GF-D8 (cell line): ENCODE measurements around the gene CST11.
"Not testable (repeated sequence)": the region's sequence is repeated elsewhere in the genome, so short reads cannot be mapped to it uniquely, and the experiment has no call there.

ENCODE experiments used
- DNase-seq: peaks from one replicate; lab custom pipeline; 2025; lab: John Stamatoyannopoulos, UW

The CST11 gene, protein sequence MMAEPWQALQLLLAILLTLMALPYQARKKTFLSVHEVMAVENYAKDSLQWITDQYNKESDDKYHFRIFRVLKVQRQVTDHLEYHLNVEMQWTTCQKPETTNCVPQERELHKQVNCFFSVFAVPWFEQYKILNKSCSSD

DNA sequence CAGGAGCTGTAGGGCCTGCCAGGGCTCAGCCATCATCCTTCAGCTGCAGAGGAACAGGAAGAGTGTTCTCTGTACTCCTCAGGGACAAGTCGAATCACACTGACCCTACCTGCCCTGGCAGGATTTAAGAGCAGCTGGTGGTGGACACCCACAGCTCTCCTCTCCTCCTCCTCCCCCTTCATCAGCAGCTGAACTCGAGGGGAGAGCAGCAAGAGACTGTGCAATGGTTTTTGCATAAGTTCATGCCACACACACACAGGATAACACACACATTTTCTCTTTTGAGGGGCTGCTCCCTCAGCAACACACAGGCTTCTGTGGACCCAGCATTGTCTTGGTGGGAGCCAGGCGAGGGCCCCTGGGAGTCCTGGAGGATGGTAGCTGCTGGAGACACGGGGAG is at the start of gene CST11:
CST11 (minus strand) TSS at position 101 of the 400 bp plus-strand sequence; CDS start at position 36, 65 bp downstream.
- DNase-seq = no peak

DNA sequence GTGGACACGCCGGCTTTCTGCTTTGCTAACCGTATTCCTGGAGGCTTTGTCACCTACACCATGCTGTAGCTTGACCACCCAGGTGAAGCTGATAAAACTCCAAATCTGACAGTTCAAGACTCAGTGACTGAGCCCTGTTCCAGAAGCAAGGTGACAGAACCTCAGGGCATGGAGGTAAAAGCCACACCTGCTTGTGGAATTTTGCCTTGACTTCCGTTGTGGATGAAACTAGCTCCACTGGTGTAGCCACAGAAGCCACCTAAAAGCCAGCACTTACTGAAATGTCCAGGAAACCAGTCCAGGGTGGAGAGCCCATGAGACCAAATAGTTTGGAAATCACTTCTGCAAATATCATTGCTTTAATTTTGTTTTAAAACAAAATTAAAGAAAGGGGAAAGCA is 49.2 kb upstream of the CST11 start:
- DNase-seq = no peak

DNA sequence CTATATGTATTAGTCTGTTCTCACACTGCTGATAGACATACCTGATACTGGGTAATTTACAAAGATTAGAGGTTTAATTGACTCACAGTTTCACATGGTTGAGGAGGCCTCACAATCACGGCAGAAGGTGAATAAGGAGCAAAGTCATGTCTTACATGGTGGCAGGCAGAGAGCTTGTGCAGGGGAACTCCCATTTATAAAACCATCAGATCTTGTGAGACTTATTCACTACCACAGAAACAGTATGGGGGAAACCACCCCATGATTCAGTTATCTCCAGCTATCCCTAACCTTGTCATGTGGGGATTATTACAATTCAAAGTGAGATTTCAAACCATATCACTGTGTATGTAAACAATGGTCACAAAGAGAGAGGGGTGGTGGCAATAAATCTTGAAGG is 44.9 kb upstream of the CST11 start:
- DNase-seq = no peak

- DNase-seq = no peak
These were observed 40.6 kb upstream of the CST11 start for GRCh38 chr20:23493172-23493772.

GRCh38 chr20:23492292-23492691 is 39.6 kb upstream of the CST11 start:
- DNase-seq = no peak

GRCh38 chr20:23490817-23491216 is 38.1 kb upstream of the CST11 start, which contains the start of gene CST8:
Gene CST8, plus strand, starts transcription at chr20:23491117. Its CDS starts 551 bp downstream, at chr20:23491668.
- no peak for DNase-seq

GRCh38 chr20:23488996-23489395 is 36.3 kb upstream of the CST11 start:
- DNase-seq = no peak

DNA sequence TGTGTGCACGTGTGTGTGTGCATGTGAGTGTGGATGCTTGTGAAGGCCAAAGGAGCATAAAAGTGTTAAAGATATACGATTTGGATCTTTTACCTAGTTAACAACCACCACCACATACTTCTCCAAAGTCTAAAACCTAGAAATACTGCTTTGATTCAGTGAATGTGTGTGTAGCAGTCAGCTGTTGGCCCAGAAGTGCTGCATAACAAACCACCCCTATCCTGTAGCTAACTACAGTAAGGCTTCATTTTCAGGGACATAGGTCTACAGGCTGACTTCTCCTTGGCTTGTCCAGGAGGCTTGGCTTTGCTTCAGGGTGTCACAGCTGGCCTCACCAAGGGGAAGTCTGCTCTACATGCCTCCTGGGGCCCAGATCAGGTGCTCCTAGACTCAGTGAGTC is 35.8 kb upstream of the CST11 start:
- no peak for DNase-seq

- no peak for DNase-seq
These were observed 31.4 kb upstream of the CST11 start for GRCh38 chr20:23484081-23484480.

DNA sequence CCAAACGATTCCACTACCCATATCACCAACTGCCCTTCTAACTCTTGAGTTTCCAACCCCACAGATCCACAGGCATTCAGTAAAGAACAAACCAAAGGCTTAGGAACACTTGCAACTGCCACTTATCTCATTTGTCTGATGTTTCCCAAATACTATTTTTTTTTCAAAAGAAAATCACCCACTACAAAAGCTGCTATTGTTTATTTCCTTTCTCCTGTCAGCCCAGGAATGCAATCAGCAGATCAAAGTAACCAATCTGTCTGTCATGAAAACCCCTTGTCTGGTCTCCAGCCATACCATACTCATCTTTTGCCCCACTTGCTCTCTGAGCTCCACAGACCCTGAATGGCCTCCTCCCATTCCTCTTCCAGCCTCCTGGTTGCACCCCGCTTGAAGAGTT is 29.5 kb upstream of the CST11 start:
- DNase-seq = no peak

DNA sequence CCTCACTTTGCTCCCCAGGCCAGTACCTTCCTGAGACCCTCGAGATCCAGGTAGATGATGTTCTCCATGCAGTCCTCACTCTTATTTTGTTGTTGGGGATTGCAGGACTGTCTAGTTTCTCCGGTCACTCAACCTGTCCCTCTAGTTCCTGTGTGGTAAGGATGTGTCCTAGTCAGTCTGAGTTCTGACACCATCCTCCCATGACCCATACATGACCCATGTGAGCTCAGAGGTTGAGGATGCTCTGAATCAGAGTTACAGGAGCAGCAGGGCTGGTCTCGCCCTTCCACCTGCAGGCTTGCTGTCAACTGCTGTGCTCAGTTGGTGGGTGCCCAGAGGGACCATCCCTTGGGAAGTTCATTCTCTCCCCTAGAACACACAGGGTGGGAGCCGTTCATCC is 26.4 kb upstream of the CST11 start:
- no peak for DNase-seq

DNA sequence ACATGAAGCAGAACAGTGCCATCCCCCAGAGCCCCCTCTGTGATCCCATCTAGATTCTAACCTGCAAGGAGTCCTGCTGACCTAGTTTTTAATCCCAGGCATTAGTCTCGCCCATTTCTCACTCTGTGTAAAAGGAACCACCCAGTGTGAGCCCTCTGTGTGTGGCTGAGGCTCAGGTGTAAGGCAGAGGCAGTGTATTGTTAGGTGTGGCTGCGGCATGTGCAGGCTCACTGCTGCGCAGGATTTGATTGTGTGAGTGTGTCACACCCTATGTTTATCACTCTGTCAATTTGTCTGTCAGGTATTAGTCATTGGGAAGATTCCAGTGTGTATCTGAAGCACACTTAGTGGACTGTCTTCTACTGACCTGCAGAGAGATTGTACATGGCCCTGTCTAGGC is 24.5 kb upstream of the CST11 start:
- no peak for DNase-seq

- DNase-seq = no peak
These were observed 23.5 kb upstream of the CST11 start for GRCh38 chr20:23476015-23476754.

DNA sequence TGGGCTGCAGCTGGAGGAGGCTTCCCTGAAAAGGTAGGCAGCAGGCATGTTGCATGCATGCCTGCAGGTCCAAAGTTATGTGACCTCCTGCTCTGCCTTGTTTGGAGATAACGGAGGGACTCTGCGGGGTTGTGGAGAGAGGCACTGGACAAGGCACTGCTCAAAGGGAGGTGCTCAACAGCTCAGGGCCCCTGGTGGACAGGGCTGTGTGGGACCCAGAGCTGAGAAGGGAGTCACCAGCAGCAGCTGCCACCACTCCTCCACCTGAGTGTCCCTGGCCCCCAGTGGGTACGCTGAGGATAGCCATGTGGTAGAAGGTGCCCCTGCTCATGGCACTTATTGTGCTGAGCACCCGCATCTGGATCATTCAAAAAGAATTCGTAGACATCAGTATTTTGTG is 22.7 kb upstream of the CST11 start:
- no peak for DNase-seq

DNA sequence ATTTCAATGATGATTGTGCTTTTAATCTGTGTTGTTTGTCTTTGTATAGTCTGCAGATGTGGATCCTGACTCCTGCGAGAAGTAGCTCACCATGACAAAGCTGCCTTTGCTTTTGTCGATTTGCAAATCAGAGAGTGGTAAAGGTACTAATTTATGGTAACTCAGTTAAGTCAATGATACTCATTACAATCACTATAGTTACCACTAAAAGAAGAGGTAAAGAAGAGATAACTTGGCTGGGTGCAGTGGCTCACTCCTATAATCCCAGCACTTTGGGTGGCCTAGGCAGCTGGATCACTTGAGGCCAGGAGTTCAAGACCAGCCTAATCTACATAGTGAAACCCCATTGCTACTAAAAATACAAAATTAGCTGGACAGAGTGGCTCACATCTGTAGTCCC is 20.6 kb upstream of the CST11 start:
- DNase-seq = not testable (repeated sequence)

- not testable (repeated sequence) for DNase-seq
These were observed 19.6 kb upstream of the CST11 start for GRCh38 chr20:23472306-23472705.

GRCh38 chr20:23466961-23467360 is 14.3 kb upstream of the CST11 start:
- DNase-seq = not testable (repeated sequence)

DNA sequence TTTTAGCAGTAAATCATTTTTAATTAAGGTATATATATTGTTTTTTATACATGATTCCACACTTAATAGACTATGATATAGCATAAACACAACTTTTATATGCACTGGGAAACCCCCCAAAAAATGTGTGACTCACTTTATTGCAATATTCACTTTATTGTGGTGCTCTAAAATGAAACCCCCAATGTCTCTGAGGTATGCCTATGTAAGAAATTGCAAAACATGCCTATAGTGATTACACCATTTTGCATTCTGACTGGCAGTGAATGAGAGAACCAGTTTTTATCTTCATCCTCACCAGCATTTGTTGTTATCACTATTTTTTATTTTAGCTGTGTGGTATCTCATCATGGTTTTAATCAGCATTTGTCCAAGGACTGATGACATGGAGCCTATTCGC is 8.5 kb upstream of the CST11 start:
- no peak for DNase-seq

DNA sequence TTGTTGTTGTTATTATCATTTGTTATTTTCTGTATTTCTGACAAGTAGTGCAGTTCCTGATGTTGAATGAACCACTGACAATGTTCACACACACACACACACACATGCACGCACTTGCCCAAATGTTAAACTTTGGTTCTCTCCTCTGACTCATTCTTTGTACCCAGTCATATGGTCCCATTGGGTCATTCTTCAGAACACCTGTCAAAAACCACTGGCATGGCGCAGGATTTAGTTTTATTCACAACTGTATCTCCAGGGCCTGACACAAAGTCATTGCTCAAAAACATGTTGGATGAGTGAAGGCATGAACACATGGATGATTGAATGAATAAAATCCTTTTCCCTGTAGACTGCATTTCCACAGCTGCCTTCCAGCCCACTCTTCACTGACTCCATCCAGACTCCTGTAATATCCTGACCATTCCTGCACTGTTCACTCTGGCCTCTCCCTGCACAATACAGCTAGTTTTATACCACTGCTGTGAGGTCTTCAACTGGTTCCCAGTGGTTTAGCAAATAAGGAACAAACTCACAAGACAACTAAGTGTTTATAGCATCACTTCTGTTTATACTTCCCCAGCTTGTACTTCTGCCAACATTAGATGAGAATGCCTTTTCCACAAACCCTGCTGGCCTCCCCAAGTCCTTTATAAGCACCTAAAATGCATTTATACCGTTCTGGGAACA is 6.9 kb upstream of the CST11 start:
- DNase-seq = no peak

DNA sequence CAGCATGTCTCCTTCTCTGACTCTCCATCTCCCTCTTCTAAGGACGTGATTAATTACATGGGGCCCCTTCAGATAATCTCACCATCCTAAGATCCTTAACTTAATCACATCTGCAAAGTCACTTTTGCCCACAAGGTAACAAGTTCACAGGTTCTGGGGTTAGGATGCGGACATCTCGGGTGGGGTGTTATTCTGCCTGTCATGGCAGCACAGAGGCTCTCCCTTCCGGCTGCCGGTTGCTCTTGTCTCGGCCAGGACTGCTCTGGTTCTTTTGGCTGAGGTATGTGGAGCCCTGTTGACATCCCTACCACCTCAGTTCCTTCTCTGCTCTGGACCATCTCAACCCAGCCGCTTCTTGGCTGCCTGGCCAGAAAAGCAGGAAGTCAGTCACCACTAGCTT is 4.2 kb upstream of the CST11 start:
- no peak for DNase-seq

- no peak for DNase-seq
These were observed 3.7 kb upstream of the CST11 start for GRCh38 chr20:23456409-23456808.

DNA sequence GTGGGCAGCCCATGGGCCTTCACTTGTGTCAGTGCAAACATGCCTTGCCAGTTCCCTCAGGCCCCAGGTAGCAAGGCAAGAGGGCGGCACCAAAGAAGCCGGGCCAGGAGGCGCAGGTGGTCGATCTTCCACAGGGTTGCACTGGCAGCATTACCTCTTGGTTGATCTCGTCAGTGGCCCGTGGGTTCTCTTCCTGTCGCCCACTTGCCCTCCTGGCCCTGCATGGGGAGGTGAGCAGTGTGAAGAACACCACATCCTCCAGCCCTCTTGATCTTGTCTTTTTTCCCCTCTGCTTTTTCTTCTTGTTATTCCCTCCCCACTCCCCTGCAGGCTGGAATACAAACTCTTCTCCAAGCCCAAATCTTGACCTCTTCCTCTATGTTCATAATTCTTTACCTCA is 3.0 kb upstream of the CST11 start:
- no peak for DNase-seq

DNA sequence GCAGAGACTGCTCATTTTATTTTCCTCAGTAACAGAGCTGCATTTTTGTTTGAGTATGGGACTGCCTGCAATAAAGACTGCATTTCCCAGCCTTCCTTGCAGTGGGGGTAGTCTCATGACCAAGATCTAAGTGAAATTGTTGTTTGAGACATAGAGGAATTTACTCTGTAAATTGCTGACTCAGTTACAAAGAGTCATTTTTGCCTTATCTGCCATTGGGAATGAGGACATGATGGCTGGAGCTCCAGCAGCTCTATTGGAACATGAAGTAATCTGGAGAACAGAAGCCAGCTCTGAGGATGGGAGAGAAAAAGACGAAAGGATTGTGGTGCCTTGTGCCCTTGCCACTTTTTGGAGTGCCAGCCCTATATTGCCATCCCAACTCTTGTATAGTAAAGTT is 2.1 kb upstream of the CST11 start:
- no peak for DNase-seq
